HFF-Myc (cell line): ENCODE measurements around the gene ZNF37A.
"Not testable (repeated sequence)": the region's sequence is repeated elsewhere in the genome, so short reads cannot be mapped to it uniquely, and the experiment has no call there.

ENCODE experiments used
- DNase-seq: peaks from one replicate; pipeline ENCODE4 v3.0.0-alpha.2; 2011; ENCODE audit warnings: low read depth; ENCODE audit errors: extremely low read depth
- H3K4me3 ChIP-seq: replicated peaks from 2 replicates; pipeline ENCODE4 v1.5.1; 2011; ENCODE audit warnings: low read depth, mild to moderate bottlenecking, control low read depth, low read length
- CTCF ChIP-seq: IDR thresholded peaks from 2 replicates; pipeline ENCODE4 v1.5.1; 2012; ENCODE audit warnings: mild to moderate bottlenecking, low read depth, low read length, control low read depth; ENCODE audit errors: missing control alignments

Gene ZNF37A

DNA sequence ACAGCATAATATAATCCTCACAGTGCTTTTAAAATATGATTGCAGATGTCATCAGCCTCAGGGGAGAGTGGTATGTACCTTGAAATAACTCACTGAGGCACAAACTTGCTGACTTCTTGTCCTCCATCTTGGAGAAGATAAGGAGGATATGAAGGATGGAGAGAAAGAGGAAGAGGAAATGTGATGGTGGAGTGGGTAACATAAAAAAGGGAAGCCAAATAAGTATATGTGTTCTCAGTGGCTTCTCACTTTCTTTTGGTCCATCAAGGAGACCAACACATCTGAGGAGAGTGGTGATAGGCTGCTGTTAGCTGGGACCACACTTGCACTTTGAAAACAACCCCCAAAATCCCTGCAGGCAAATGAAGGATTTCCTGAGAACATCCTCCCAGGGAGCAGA lies 21.6 kb upstream of the ZNF37A start:
- no peak overlapping the region for H3K4me3 ChIP-seq
- TF ChIP-seq CTCF: no peak
- DNase-seq: no peak

GRCh38 chr10:38076687-38077086 lies 17.4 kb upstream of the ZNF37A start:
- no peak for TF ChIP-seq CTCF
- no peak overlapping the region for H3K4me3 ChIP-seq
- no peak for DNase-seq

- not testable (repeated sequence) for DNase-seq
- peak overlapping the region; percentile 81; the same call in 1 of the 2 replicates for H3K4me3 ChIP-seq
Measured at GRCh38 chr10:38093318-38093717, 819 bp upstream of the ZNF37A start.

GRCh38 chr10:38093816-38094157 lies 350 bp upstream of the ZNF37A start:
- peak; percentile 5 for DNase-seq
- no peak for TF ChIP-seq CTCF

GRCh38 chr10:38094927-38095574 lies 914 bp downstream of the ZNF37A start:
- TF ChIP-seq CTCF: no peak
- DNase-seq: no peak
- H3K4me3 ChIP-seq: peak overlapping the region; percentile 81

More at GRCh38 chr10:38093816-38094157, 350 bp upstream of the ZNF37A start:
- peak overlapping the region; percentile 81 for H3K4me3 ChIP-seq

- no peak overlapping the region for H3K4me3 ChIP-seq
- no peak for TF ChIP-seq CTCF
Measured at GRCh38 chr10:38102880-38103279, 8.7 kb downstream of the ZNF37A start.

DNA sequence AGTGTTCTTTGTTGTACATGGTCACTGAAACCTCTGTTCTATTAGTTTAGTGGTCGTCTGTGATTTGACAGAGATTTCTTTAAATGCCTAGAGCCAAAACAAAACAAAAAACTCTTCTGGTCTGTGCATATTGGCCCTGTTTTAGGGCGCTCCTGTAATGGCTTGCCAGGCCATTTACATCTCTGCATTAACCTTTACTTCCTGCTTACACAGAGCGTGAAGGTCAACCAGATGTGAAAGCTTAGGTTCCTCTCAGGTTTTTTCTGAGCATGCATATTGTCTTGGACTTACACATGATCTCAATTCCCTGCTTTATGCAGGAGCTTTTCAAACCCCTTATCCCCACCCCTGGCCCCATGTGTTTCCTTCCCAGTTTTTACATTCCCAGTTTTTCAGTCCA lies 9.6 kb downstream of the ZNF37A start:
- no peak for TF ChIP-seq CTCF
- no peak overlapping the region for H3K4me3 ChIP-seq
- no peak for DNase-seq

More at GRCh38 chr10:38102880-38103279, 8.7 kb downstream of the ZNF37A start:
- DNase-seq: no peak
